Central memory CD4-positive, alpha-beta T cell (primary cell): ENCODE data around the gene PEX11A.

ENCODE experiments used
- DNase-seq: peaks from one replicate; pipeline ENCODE4 v3.0.0; 2022

The PEX11A gene

GRCh38 chr15:89654847-89655805 lies 35.4 kb downstream of the PEX11A start, which contains the start of gene KIF7:
KIF7 (minus strand) TSS chr15:89655467; CDS start chr15:89652930, 2,537 bp downstream.
- DNase-seq = no peak

- DNase-seq = no peak
These were observed 36.2 kb downstream of the PEX11A start for GRCh38 chr15:89654301-89654761.

GRCh38 chr15:89653578-89653977 lies 37.0 kb downstream of the PEX11A start:
- DNase-seq = no peak

GRCh38 chr15:89652666-89653065 lies 37.9 kb downstream of the PEX11A start:
- DNase-seq = no peak

GRCh38 chr15:89652131-89652530 lies 38.4 kb downstream of the PEX11A start:
- no peak for DNase-seq

- DNase-seq = no peak
These were observed 40.8 kb downstream of the PEX11A start for GRCh38 chr15:89649716-89650115.

- DNase-seq = no peak
These were observed 41.4 kb downstream of the PEX11A start for GRCh38 chr15:89649013-89649625.

- DNase-seq = no peak
These were observed 42.2 kb downstream of the PEX11A start for GRCh38 chr15:89648106-89649012.

GRCh38 chr15:89647191-89647851 lies 43.2 kb downstream of the PEX11A start:
- DNase-seq = no peak

GRCh38 chr15:89646416-89647141 lies 44.0 kb downstream of the PEX11A start:
- DNase-seq = no peak

GRCh38 chr15:89645680-89646079 lies 44.9 kb downstream of the PEX11A start:
- DNase-seq = no peak

- no peak for DNase-seq
These were observed 48.4 kb downstream of the PEX11A start for GRCh38 chr15:89642106-89642505.

GRCh38 chr15:89641053-89641452 lies 49.5 kb downstream of the PEX11A start:
- DNase-seq = no peak

GRCh38 chr15:89640245-89640644 lies 50.3 kb downstream of the PEX11A start:
- DNase-seq = no peak

GRCh38 chr15:89633585-89633984 lies 57.0 kb downstream of the PEX11A start:
- DNase-seq = no peak

GRCh38 chr15:89632563-89633430 lies 57.8 kb downstream of the PEX11A start:
- DNase-seq = no peak

GRCh38 chr15:89631902-89632264 lies 58.7 kb downstream of the PEX11A start:
- no peak for DNase-seq
